ENCODE measurements around the gene JAZF1. TPM values are rescaled to one million over a fixed set of nuclear protein-coding genes. Genes with fewer than 3 reads are reported as not detected.

JAZF1 gene
- total RNA-seq, 1 donor from 2014 or later, result 36.1 TPM

GRCh38 chr7:27840313-27840712 lies 340.3 kb downstream of the JAZF1 start:
- intact Hi-C loops (cut with DNase I), result no loop called here
- H3K4me1 ChIP-seq, result peaks cover 14% of the 10 kb centered on the region
- TF ChIP-seq CTCF (IDR thresholded peaks at IDR 0.05) (no peak), POLR2A (IDR thresholded peaks at IDR 0.05) (no peak), POLR2AphosphoS5 (IDR thresholded peaks at IDR 0.05; ENCODE audit: insufficient read depth in 1 of 2, low read depth in 1 of 2) (no peak)

DNA sequence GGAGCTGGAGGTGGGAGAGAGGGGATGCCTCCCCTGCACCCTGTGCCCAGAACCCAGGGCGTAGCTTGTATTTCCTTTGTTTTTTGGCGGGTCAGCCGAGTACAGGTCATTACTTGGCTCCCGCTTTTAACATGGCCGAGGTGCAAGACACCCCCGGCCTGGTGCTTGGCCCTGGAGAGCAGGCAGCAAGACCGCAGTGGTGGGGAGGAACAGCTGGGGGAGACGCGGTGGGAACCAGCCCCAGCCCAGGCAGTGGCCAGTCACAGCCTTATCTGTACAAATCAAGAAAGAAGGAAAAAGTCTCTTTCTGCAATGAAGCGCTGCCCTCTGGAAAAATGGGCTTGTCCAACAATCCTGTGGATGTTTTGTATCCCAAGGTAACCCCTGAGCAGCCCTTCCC lies 341.5 kb downstream of the JAZF1 start:
- peaks cover 0 to 16% of the 10 kb centered on the region in 2 donors for H3K36me3 ChIP-seq
- H3K4me1 ChIP-seq, result peaks cover 19% of the 10 kb centered on the region
- intact Hi-C loops (cut with DNase I), result no loop called here
- TF ChIP-seq CTCF (IDR thresholded peaks at IDR 0.05) (no peak), POLR2A (IDR thresholded peaks at IDR 0.05) (no peak), POLR2AphosphoS5 (IDR thresholded peaks at IDR 0.05; ENCODE audit: insufficient read depth in 1 of 2, low read depth in 1 of 2) (no peak)
- H3K9me3 ChIP-seq, result no peaks in the 10 kb centered on the region
- H3K27me3 ChIP-seq, result no peaks in the 10 kb centered on the region
- DNase-seq (ENCODE audit: extremely low spot score in 2 of 2), result no peak
- no peak overlapping the region for H3K4me3 ChIP-seq
- no peak overlapping the region for H3K27ac ChIP-seq

More at GRCh38 chr7:27840313-27840712, 340.3 kb downstream of the JAZF1 start:
- Histone ChIP-seq H3K36me3 (peaks cover 0 to 16% of the 10 kb centered on the region in 2 donors), H3K9me3 (no peaks in the 10 kb centered on the region), H3K4me3 (no peak overlapping the region), H3K27ac (no peak overlapping the region), H3K27me3 (no peaks in the 10 kb centered on the region)
- no peak for DNase-seq (ENCODE audit: extremely low spot score in 2 of 2)

- Histone ChIP-seq H3K36me3 (peaks cover 0 to 26% of the 10 kb centered on the region in 2 donors), H3K27ac (no peak overlapping the region), H3K4me3 (no peak overlapping the region), H3K9me3 (no peaks in the 10 kb centered on the region), H3K27me3 (no peaks in the 10 kb centered on the region), H3K4me1 (peaks cover 7% of the 10 kb centered on the region)
- no peak for TF ChIP-seq POLR2AphosphoS5 (IDR thresholded peaks at IDR 0.05; ENCODE audit: insufficient read depth in 1 of 2, low read depth in 1 of 2)
- TF ChIP-seq POLR2A (IDR thresholded peaks at IDR 0.05), result no peak
- TF ChIP-seq CTCF (IDR thresholded peaks at IDR 0.05), result no peak
- DNase-seq (ENCODE audit: extremely low spot score in 2 of 2), result no peak
- intact Hi-C loops (cut with DNase I), result no loop called here
These were observed 344.1 kb downstream of the JAZF1 start for GRCh38 chr7:27836536-27836935.

GRCh38 chr7:27835376-27835775 lies 345.2 kb downstream of the JAZF1 start:
- no peak for DNase-seq (ENCODE audit: extremely low spot score in 2 of 2)
- H3K4me1 ChIP-seq, result peaks cover 7% of the 10 kb centered on the region
- H3K36me3 ChIP-seq, result peaks cover 0 to 25% of the 10 kb centered on the region in 2 donors
- intact Hi-C loops (cut with DNase I), result no loop called here
- no peaks in the 10 kb centered on the region for H3K9me3 ChIP-seq
- no peaks in the 10 kb centered on the region for H3K27me3 ChIP-seq
- H3K27ac ChIP-seq, result no peak overlapping the region
- no peak overlapping the region for H3K4me3 ChIP-seq
- no peak for TF ChIP-seq POLR2AphosphoS5 (IDR thresholded peaks at IDR 0.05; ENCODE audit: insufficient read depth in 1 of 2, low read depth in 1 of 2)
- no peak for TF ChIP-seq POLR2A (IDR thresholded peaks at IDR 0.05)
- no peak for TF ChIP-seq CTCF (IDR thresholded peaks at IDR 0.05)

- Histone ChIP-seq H3K9me3 (no peaks in the 10 kb centered on the region), H3K4me1 (peaks cover 7% of the 10 kb centered on the region), H3K27ac (peak overlapping the region; percentile 33), H3K36me3 (peaks cover 0 to 14% of the 10 kb centered on the region in 2 donors), H3K4me3 (no peak overlapping the region), H3K27me3 (no peaks in the 10 kb centered on the region)
- TF ChIP-seq POLR2A (IDR thresholded peaks at IDR 0.05), result no peak
- no peak for TF ChIP-seq CTCF (IDR thresholded peaks at IDR 0.05)
- TF ChIP-seq POLR2AphosphoS5 (IDR thresholded peaks at IDR 0.05; ENCODE audit: insufficient read depth in 1 of 2, low read depth in 1 of 2), result no peak
- intact Hi-C loops (cut with DNase I), result no loop called here
- no peak for DNase-seq (ENCODE audit: extremely low spot score in 2 of 2)
These were observed 346.2 kb downstream of the JAZF1 start for GRCh38 chr7:27834179-27834921.
